Pancreas (tissue), 10 donors: ENCODE data around the gene FOXP4. TPM values are rescaled to one million over a fixed set of nuclear protein-coding genes. Genes with fewer than 3 reads are reported as not detected.

Experiments
- ATAC-seq, 4 donors: fragments of 200-7000 bp; cut with Tn5 transposase; one replicate each; pipeline versions ENCODE4 v1.8.0 to v1.9.1; 2020; ENCODE audit warnings: mild to moderate bottlenecking in 4 of 4, moderate library complexity in 4 of 4
- DNase-seq, 6 donors: peaks; one replicate each; pipeline ENCODE4 v3.0.0-alpha.2; 2020
- FAIRE-seq: peaks from 2 replicates; lab custom pipeline; 2012; peaks lifted over from hg19 to GRCh38; lab: Jason Lieb, UNC
- H3K27ac ChIP-seq, 4 donors: fragments of 200-600 bp; sonication (generic); 1 replicate in 3 of 4; 2 replicates in 1 of 4; pipeline versions ENCODE4 v1.5.0 to v1.8.0; 2020
- H3K27me3 ChIP-seq, 4 donors: fragments of 200-600 bp; one replicate each; pipeline ENCODE4 v1.8.0; 2021
- H3K36me3 ChIP-seq, 3 donors: fragments of 200-600 bp; sonication (generic) in 1 of 3; one replicate each; pipeline versions ENCODE4 v1.5.0 to v1.8.0; 2020 to 2021
- H3K4me1 ChIP-seq, 3 donors: fragments of 200-600 bp; one replicate each; pipeline ENCODE4 v1.8.0; 2021
- H3K4me3 ChIP-seq, 4 donors: fragments of 200-600 bp; sonication (generic) in 2 of 4; one replicate each; pipeline versions ENCODE4 v1.5.0 to v1.8.0; 2020 to 2021
- H3K9me3 ChIP-seq, 4 donors: fragments of 200-600 bp; one replicate each; pipeline ENCODE4 v1.8.0; 2021
- CTCF ChIP-seq, 4 donors: fragments of 200-600 bp; sonication (generic) in 3 of 4; IDR thresholded peaks; one replicate each; pipeline versions ENCODE4 v1.5.0 to v1.8.0; 2021; ENCODE audit warnings: antibody characterized with exemption in 4 of 4
- WGBS, 2 donors: extraction: QIAGEN DNeasy Blood & Tissue Kit; methylation state at CpG; one replicate each; pipeline ENCODE4 v1.1.7; 2013; 5-methylcytosine and 5-hydroxymethylcytosine counted together
- intact Hi-C, 3 donors: fragments of 100-400 bp; cut with DNase I; formaldehyde crosslinking; loops; one replicate each; pipeline versions ENCODE4 v1.11.1 to v1.14.2; 2022
- microRNA-seq, 2 donors: library from miRNA; unstranded; fragments of <30 nt; microRNA quantifications; one replicate each; pipeline versions ENCODE4 to v1.1.0, GENCODE V29; 2019 to 2020
- polyA plus RNA-seq, 2 donors: library from polyadenylated mRNA; stranded (reverse); fragments of 200-250 nt; gene quantifications; one replicate each; pipeline ENCODE4 v1.2.3, GENCODE V29; 2013
- total RNA-seq, 6 donors: library from RNA; stranded (reverse); fragmentation: NEBNext Ultra II Directional in 4 of 6; extraction: Animal tissue kit (Norgen Biotek cat#: 25700) in 4 of 6; gene quantifications; one replicate each; pipeline versions ENCODE4 v1.2.1 to v1.2.4, GENCODE V29; 2021 to 2023
- donor health status: healthy with polysubstance abuse.
- donor health status: DM: no; HTN: no; CAD: no; lungs with moderate emphysema.
- donor health status: DM: no; HTN: no; CAD: no.
- donor health status: control.
- donor health status: control.
- donor health status: Bipolar disorder and iron deficiency.
- donor health status: DM: yes; HTN: yes; CAD: no.
- donor health status: DM: no; HTN: no; CAD: no.
- donor health status: DM: no; HTN: no; CAD: no.
- donor health status: DM: yes; HTN: yes; CAD: no.

Gene FOXP4
- total and polyA plus RNA-seq, 8 donors, result 23.1 to 29.3 (median 26.3) TPM

DNA sequence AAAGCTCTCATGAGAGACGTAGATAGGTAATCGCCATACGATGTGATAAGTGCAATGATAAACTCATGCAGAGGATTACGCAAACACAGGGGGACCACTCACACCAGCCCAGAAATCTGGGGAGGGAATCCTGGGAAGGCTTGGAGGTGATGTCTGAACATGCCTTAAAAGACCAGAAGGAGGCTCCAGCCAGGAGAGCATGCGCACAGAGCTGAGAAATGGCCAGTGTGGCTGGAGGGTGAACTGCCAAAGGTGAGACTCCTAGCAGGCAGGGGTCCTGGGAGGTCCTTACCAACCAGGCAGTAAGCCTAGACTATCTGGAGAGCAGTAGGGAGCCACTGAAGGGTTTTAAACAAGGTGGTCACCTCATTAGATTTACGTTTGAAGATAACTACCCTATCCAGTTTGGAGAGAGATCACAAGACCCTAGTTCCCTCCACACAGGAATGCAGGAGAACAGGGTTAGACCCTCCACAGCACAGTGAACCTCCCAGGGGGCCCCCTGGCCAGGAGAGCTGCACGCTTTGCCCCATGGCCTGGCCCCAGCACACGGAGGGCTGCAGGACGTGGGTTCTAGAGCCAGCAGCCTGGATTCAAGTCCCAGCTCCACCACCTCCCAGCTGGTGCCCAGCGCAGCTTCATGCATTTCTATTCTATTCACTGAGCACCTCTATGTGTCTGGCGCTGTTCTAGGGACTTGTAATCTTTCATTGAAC is 105.2 kb downstream of the FOXP4 start:
- Histone ChIP-seq H3K36me3 (no peaks in the 10 kb centered on the region), H3K27me3 (no peaks in the 10 kb centered on the region), H3K4me3 (no peak overlapping the region), H3K4me1 (no peaks in the 10 kb centered on the region), H3K9me3 (no peaks in the 10 kb centered on the region), H3K27ac (no peak overlapping the region)
- TF ChIP-seq CTCF (IDR thresholded peaks at IDR 0.05), result no peak
- intact Hi-C loops, result no loop called here
- WGBS, 2 donors, result 62 to 69% methylated on average over 11 of the region's 11 CpGs
- ATAC-seq (no peak), DNase-seq (no peak), FAIRE-seq (no peak)

Small RNAs within 50 kb of the gene (microRNA-seq; reads per million reads assigned to microRNA genes)
- 0 to 0.39 reads per million in 2 donors for gene MIR4641

Other genes with a start within 250 kb of the FOXP4 start
- not detected for gene NCR2, start 210.8 kb upstream of the FOXP4 start, total RNA-seq
- gene NCR2, start 210.8 kb upstream of the FOXP4 start, polyA plus RNA-seq, result not detected
- gene MDFI, start 92.1 kb downstream of the FOXP4 start, total RNA-seq, result 1 to 10 TPM in 5 of 6 donors, under 1 TPM in 1; 0.46 to 7.4 (median 1.8) TPM
- 1 to 10 TPM; 2.0 to 5.6 TPM for gene MDFI, start 92.1 kb downstream of the FOXP4 start, polyA plus RNA-seq
- gene TFEB, start 189.2 kb downstream of the FOXP4 start, total RNA-seq, result 10 to 100 TPM in 3 of 6 donors, 1 to 10 TPM in 3; 6.5 to 16.2 (median 10.1) TPM
- gene TFEB, start 189.2 kb downstream of the FOXP4 start, polyA plus RNA-seq, result 10 to 100 TPM; 27.4 to 49.4 TPM
- gene PGC, start 201.0 kb downstream of the FOXP4 start, total RNA-seq, result 10 to 100 TPM in 1 of 6 donors, 1 to 10 TPM in 5; 1.0 to 24.4 (median 3.2) TPM
- gene PGC, start 201.0 kb downstream of the FOXP4 start, polyA plus RNA-seq, result 10 to 100 TPM in 1 of 2 donors, 1 to 10 TPM in 1; 1.5 to 33.6 TPM
- gene FRS3, start 233.5 kb downstream of the FOXP4 start, total RNA-seq, result 1 to 10 TPM; 2.1 to 5.2 (median 2.7) TPM
- gene FRS3, start 233.5 kb downstream of the FOXP4 start, polyA plus RNA-seq, result 1 to 10 TPM; 6.6 to 7.8 TPM
- gene PRICKLE4, start 234.4 kb downstream of the FOXP4 start, total RNA-seq, result 1 to 10 TPM in 4 of 6 donors, under 1 TPM in 2; 0.88 to 5.7 (median 1.3) TPM
- 1 to 10 TPM; 2.6 to 2.7 TPM for gene PRICKLE4, start 234.4 kb downstream of the FOXP4 start, polyA plus RNA-seq
- gene TOMM6, start 241.3 kb downstream of the FOXP4 start, total RNA-seq, result 10 to 100 TPM; 48.6 to 86.2 (median 66.8) TPM
- gene TOMM6, start 241.3 kb downstream of the FOXP4 start, polyA plus RNA-seq, result 100 to 1,000 TPM; 123 to 196 TPM